Neural cell (in vitro differentiated cells): ENCODE results near the gene ATP6V1D.
"Not testable (repeated sequence)": the region's sequence is repeated elsewhere in the genome, so short reads cannot be mapped to it uniquely, and the experiment has no call there.

Experiments
- EP300 ChIP-seq: fragments of 450-650 bp; conservative IDR thresholded peaks from 2 replicates; pipeline ENCODE4 v1.6.1; 2014; ENCODE audit warnings: antibody characterized with exemption, mild to moderate bottlenecking, moderate library complexity; ENCODE audit not compliant: poor library complexity, severe bottlenecking
- EZH2 ChIP-seq: fragments of 200-600, 300-800 bp; shearing (Covaris generic), sonication (generic); IDR thresholded peaks from 2 replicates; pipeline ENCODE4 v1.6.1; 2014; ENCODE audit warnings: antibody characterized with exemption, low read length, borderline replicate concordance, mild to moderate bottlenecking; ENCODE audit not compliant: insufficient read depth, poor library complexity, severe bottlenecking
- MXI1 ChIP-seq: fragments of 450-650 bp; conservative IDR thresholded peaks from 2 replicates; pipeline ENCODE4 v1.6.1; 2014; ENCODE audit warnings: antibody characterized with exemption, mild to moderate bottlenecking; ENCODE audit not compliant: poor library complexity, severe bottlenecking
- POLR2AphosphoS5 ChIP-seq: IDR thresholded peaks from 2 replicates; pipeline ENCODE4 v1.6.1; 2012
- RAD21 ChIP-seq: fragments of 450-650 bp; conservative IDR thresholded peaks from 2 replicates; pipeline ENCODE4 v1.6.1; 2014; ENCODE audit warnings: antibody characterized with exemption, mild to moderate bottlenecking, moderate library complexity
- SMC3 ChIP-seq: fragments of 450-650 bp; conservative IDR thresholded peaks from 2 replicates; pipeline ENCODE4 v1.6.1; 2014; ENCODE audit warnings: antibody characterized with exemption, mild to moderate bottlenecking, moderate library complexity; ENCODE audit not compliant: poor library complexity
- TAF1 ChIP-seq: IDR thresholded peaks from 2 replicates; pipeline ENCODE4 v1.6.1; 2012; ENCODE audit warnings: low read depth
- TF ChIP-seq, protein P1 (sequence below): fragments of 450-650 bp; IDR thresholded peaks from 2 replicates; pipeline ENCODE4 v1.5.1; 2014; ENCODE audit warnings: antibody characterized with exemption, mild to moderate bottlenecking, moderate library complexity; ENCODE audit not compliant: poor library complexity, severe bottlenecking
- TF ChIP-seq, protein P2 (sequence below): IDR thresholded peaks from 2 replicates; pipeline ENCODE4 v1.6.1; 2012; ENCODE audit warnings: borderline replicate concordance

DNA sequence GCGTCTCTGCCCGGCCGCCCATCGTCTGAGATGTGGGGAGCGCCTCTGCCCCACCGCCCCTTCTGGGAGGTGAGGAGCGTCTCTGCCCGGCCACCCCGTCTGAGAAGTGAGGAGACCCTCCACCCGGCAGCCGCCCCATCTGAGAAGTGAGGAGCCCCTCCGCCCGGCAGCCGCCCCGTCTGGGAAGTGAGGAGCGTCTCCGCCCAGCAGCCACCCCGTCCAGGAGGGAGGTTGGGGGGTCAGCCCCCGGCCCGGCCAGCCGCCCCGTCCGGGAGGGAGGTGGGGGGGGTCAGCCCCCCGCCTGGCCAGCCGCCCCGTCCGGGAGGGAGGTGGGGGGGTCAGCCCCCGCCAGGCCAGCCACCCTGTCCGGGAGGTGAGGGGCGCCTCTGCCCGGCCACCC, 18.4 kb downstream of the ATP6V1D start:
- TF ChIP-seq EZH2, MXI1, EP300, POLR2AphosphoS5, TAF1, SMC3, RAD21: not testable (repeated sequence)
- TF ChIP-seq, protein P1, sequence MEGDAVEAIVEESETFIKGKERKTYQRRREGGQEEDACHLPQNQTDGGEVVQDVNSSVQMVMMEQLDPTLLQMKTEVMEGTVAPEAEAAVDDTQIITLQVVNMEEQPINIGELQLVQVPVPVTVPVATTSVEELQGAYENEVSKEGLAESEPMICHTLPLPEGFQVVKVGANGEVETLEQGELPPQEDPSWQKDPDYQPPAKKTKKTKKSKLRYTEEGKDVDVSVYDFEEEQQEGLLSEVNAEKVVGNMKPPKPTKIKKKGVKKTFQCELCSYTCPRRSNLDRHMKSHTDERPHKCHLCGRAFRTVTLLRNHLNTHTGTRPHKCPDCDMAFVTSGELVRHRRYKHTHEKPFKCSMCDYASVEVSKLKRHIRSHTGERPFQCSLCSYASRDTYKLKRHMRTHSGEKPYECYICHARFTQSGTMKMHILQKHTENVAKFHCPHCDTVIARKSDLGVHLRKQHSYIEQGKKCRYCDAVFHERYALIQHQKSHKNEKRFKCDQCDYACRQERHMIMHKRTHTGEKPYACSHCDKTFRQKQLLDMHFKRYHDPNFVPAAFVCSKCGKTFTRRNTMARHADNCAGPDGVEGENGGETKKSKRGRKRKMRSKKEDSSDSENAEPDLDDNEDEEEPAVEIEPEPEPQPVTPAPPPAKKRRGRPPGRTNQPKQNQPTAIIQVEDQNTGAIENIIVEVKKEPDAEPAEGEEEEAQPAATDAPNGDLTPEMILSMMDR = not testable (repeated sequence)
- TF ChIP-seq, protein P2, sequence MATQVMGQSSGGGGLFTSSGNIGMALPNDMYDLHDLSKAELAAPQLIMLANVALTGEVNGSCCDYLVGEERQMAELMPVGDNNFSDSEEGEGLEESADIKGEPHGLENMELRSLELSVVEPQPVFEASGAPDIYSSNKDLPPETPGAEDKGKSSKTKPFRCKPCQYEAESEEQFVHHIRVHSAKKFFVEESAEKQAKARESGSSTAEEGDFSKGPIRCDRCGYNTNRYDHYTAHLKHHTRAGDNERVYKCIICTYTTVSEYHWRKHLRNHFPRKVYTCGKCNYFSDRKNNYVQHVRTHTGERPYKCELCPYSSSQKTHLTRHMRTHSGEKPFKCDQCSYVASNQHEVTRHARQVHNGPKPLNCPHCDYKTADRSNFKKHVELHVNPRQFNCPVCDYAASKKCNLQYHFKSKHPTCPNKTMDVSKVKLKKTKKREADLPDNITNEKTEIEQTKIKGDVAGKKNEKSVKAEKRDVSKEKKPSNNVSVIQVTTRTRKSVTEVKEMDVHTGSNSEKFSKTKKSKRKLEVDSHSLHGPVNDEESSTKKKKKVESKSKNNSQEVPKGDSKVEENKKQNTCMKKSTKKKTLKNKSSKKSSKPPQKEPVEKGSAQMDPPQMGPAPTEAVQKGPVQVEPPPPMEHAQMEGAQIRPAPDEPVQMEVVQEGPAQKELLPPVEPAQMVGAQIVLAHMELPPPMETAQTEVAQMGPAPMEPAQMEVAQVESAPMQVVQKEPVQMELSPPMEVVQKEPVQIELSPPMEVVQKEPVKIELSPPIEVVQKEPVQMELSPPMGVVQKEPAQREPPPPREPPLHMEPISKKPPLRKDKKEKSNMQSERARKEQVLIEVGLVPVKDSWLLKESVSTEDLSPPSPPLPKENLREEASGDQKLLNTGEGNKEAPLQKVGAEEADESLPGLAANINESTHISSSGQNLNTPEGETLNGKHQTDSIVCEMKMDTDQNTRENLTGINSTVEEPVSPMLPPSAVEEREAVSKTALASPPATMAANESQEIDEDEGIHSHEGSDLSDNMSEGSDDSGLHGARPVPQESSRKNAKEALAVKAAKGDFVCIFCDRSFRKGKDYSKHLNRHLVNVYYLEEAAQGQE = not testable (repeated sequence)
